ENCODE measurements around the gene MUTYH.

GRCh38 chr1:45355683-45356082 is 15.4 kb upstream of the MUTYH start:
- TF ChIP-seq CTCF (IDR thresholded peaks at IDR 0.05) (no peak), POLR2A (IDR thresholded peaks at IDR 0.05) (no peak), EP300 (IDR thresholded peaks at IDR 0.05) (no peak), POLR2AphosphoS5 (IDR thresholded peaks at IDR 0.05) (no peak)

All from upper lobe of left lung (tissue), 4 donors.